ENCODE data around the gene IGFL1. TPM values are rescaled to one million over a fixed set of nuclear protein-coding genes. Genes with fewer than 3 reads are reported as not detected.
"Not testable (repeated sequence)": the region's sequence is repeated elsewhere in the genome, so short reads cannot be mapped to it uniquely, and the experiment has no call there.

IGFL1 gene
- not detected in 2 replicates for total RNA-seq (2014; rRNA removed; shearing (Covaris generic); ENCODE audit: low replicate concordance)

DNA sequence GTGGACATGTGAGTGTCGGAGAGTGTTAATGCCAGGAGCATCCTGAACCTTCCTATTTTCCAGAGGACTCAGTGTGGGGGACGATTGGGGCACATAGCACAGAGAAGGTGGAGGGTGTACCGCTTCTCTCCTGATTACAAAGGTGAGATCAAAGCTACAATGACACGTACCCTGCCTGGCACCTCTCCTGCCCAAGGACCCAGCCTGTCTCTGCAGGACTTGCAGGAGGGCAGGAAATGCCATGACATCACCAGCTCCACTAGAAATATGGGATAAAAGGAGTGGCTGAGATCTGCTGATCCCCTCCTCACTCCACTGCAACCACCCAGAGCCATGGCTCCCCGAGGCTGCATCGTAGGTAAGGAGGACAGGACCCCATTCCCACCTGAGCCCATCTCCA is at the start of gene IGFL1:
IGFL1 (plus strand) TSS at position 301 of the 400 bp plus-strand sequence; CDS start at position 334, 33 bp downstream.
- in situ Hi-C loops (cut with HindIII; ENCODE audit: low pct_unique_long_range_greater_than_20kb, low sequenced_read_pairs): no loop called here
- DNase-seq (ENCODE audit: low read depth): no peak

DNA sequence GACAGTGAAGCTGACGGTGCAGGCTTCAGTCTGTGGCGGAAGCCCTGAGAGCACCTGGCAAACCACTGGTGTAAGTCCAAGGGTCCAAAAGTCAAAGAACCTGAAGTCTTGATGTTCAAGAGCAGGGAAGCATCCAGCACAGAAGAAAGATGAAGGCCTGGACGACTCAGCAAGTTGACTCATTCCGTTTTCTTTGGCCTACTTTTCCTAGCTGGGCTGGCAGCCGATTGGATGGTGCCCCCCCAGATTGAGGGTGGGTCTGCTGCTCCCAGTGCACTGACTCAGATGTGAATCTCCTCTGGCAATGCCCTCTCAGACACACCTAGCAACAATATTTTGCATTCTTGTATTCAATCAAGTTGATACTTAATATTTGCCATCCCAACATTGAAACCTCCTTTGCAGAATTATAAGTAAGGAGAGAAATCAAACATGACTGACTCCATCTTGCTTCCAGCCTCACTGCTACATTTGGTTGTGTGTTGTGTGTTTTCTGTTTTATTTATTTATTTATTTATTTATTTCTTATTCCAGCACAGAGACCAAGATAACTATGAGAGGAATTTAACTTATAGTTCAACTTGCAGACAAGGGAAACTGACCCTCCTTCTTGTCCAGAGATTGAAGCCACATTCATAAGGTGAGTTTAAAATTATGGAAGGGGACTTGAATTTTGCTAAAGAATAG is 48.7 kb upstream of the IGFL1 start:
- peak; percentile 95 for DNase-seq (ENCODE audit: low read depth)

DNA sequence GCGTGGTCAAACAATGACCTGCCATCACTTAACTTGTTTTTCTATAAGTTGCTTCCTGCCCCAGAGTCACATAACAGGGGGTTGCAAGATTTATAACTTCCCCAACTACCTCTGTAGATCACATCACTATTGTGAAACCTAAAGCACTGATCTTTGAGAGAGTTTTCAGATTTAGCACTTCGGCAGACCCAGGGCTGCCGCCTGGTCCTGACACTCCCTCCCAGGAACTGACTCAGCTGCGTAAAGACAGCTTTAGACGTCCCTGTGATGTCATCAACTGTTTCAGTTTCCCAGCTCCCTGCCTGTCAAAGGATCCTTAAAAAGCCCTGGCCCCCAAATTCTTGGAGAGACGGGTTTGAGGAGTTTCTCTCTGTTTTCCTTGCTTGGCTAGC is 48.2 kb upstream of the IGFL1 start:
- DNase-seq (ENCODE audit: low read depth): peak; percentile 68
- in situ Hi-C loops (cut with HindIII; ENCODE audit: low pct_unique_long_range_greater_than_20kb, low sequenced_read_pairs): no loop called here

More for the DNA sequence above, 48.7 kb upstream of the IGFL1 start:
- in situ Hi-C loops (cut with HindIII; ENCODE audit: low pct_unique_long_range_greater_than_20kb, low sequenced_read_pairs): no loop called here

DNA sequence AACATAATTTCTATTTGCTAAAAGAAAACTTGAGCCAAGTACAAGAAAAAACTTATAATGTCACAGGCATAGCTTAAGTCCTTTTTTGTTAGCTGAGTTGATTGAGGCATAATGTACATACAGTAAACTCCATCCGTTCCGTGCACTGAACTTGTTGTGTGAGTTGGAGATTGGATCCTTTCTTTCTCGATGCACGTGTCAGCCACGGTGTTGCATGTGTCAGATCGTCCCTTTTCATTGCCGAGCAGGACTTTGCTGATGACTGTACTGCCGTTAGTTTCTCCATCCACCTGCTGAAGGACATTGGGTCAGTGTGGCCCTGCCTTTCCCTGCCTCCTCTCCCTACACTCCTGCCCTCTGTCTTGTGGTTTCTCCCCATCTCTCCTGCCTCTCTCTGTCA is 47.1 kb upstream of the IGFL1 start:
- in situ Hi-C loops (cut with HindIII; ENCODE audit: low pct_unique_long_range_greater_than_20kb, low sequenced_read_pairs): no loop called here
- no peak for DNase-seq (ENCODE audit: low read depth)

GRCh38 chr19:46184775-46185710 is 44.5 kb upstream of the IGFL1 start:
- in situ Hi-C loops (cut with HindIII; ENCODE audit: low pct_unique_long_range_greater_than_20kb, low sequenced_read_pairs): not testable (repeated sequence)

GRCh38 chr19:46186101-46186716 is 43.3 kb upstream of the IGFL1 start:
- no peak for DNase-seq (ENCODE audit: low read depth)
- in situ Hi-C loops (cut with HindIII; ENCODE audit: low pct_unique_long_range_greater_than_20kb, low sequenced_read_pairs): no loop called here

More at GRCh38 chr19:46184775-46185710, 44.5 kb upstream of the IGFL1 start:
- DNase-seq (ENCODE audit: low read depth): peak; percentile 78

- DNase-seq (ENCODE audit: low read depth): no peak
- in situ Hi-C loops (cut with HindIII; ENCODE audit: low pct_unique_long_range_greater_than_20kb, low sequenced_read_pairs): no loop called here
Observed at GRCh38 chr19:46186717-46187101, 42.8 kb upstream of the IGFL1 start.

DNA sequence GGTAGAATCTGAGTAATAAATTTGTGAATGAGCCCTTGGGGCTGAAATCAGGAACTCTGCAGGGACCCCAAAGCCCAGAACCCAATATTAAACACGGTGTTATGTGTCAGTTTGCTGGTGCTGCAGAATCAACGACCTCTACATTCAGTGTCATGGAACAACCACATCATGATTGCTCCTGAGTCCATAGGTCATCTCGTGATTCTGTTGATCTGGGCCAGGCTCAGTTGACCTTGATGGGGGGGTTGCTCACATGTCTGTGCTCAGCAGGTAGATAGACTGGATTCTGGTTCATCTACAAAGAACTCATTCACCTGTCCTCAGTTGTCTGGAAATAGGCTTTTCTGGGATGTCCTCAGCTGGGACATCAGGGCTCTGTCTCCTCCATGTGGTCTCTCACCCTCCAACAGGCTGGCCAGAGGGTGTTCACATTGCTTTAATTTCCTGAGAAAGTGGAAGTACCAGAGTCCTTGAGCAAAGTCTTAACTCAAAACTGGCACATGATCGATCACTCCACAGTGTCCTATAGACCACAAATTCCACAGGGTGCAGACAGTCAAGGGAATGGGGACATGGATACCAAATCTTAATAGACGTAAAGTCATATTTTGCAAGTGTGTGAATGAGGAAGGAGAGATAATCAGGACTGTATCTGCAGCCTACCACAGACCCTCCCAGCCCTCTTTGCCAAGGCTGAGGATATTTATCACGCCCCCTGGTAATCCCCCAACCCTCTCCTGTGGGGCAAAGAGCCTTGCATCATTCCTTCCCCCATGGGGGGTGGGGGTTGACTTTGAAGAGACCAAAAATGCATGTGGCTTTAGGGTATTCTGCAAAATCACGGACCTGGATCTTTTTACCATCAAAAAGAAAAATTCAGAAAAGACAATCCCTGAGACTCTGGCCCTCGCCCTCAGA is 39.3 kb upstream of the IGFL1 start:
- peak; percentile 33 for DNase-seq (ENCODE audit: low read depth)

DNA sequence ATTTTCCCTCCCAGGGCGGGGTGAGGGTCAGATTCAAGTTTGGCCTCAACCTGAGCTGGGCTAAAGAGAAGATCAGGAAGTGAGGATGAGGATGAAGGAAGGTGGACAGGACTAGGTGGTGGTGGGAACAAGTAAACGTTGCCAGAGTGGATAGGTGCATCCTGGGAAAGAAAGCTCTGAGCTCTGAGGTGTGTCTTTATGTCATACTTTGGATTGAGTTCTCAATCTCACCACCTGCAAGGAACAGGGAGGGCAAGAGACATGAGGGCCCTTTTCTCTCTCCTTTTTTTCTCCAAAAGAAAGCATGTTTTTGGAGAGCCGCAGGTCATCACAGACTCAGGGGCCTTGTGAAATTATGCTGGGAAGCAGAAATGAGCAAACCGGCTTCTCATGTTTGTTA is 38.2 kb upstream of the IGFL1 start:
- in situ Hi-C loops (cut with HindIII; ENCODE audit: low pct_unique_long_range_greater_than_20kb, low sequenced_read_pairs): no loop called here

More for the DNA sequence above, 39.3 kb upstream of the IGFL1 start:
- in situ Hi-C loops (cut with HindIII; ENCODE audit: low pct_unique_long_range_greater_than_20kb, low sequenced_read_pairs): no loop called here

DNA sequence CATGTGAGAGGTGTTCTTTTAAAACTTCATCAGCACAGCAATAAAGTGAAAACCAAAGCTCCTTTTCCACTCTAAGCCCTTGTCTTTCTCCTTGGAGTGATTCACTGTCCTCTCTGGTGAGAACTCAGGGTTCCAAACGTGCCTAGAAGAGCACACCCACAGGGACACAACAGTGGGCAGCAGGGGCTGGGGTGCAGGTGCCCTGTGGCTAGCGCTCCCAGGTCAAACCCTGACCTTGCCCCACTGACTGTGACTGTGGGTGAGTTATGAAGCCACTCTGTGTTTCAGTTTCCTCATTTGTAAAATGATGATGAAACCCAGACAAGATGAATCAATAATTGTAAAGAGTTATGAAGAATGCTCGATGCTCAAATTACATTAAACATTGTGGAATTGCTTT is 37.6 kb upstream of the IGFL1 start:
- no peak for DNase-seq (ENCODE audit: low read depth)
- in situ Hi-C loops (cut with HindIII; ENCODE audit: low pct_unique_long_range_greater_than_20kb, low sequenced_read_pairs): no loop called here

More for the DNA sequence above, 38.2 kb upstream of the IGFL1 start:
- DNase-seq (ENCODE audit: low read depth): peak; percentile 28

DNA sequence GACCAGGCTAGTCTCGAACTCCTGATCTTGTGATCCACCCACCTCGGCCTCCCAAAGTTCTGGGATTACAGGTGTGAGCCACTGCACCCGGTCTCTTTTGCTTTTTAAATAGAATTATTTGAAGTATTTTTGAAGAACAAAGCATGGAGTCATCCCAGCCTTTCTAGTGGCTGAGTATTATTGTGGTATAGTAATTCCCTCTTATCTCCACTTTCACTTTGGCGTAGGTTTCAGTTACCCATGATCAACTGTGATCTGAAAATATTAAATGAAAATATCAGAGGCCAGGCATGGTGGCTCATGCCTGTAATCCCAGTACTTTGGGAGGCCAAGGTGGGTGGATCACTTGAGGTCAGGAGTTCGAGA is 36.9 kb upstream of the IGFL1 start:
- in situ Hi-C loops (cut with HindIII; ENCODE audit: low pct_unique_long_range_greater_than_20kb, low sequenced_read_pairs); DNase-seq (ENCODE audit: low read depth): not testable (repeated sequence)

DNA sequence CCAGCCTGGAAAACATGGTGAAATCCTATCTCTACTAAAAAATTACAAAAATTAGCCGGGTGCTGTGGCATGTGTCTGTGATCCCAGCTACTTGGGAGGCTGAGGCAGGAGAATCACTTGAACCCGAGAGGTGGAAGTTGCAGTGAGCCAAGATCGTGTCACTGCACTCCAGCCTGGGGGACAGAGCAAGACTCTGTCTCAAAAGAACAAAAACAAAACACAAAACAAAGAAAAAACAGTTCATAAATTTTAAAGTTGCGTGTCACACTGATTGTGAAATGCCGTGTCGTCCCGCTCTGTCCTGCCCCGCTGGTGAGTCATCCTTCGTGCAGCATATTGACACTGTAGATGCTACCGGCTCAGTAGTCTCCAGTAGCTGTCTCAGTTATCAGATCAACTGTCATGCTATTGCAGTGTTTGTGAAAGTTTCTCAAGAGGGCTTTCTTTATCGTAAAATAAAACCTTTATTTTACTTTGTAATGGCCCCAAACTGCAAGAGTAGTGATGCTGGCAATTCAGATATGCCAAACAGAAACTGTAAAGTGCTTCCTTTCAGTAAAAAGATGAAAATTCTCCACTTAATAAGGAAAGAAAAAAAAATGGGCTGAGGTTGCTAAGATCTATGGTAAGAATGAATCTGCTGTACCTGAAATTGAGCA is 36.4 kb upstream of the IGFL1 start:
- peak; percentile 82 for DNase-seq (ENCODE audit: low read depth)
- in situ Hi-C loops (cut with HindIII; ENCODE audit: low pct_unique_long_range_greater_than_20kb, low sequenced_read_pairs): no loop called here

DNA sequence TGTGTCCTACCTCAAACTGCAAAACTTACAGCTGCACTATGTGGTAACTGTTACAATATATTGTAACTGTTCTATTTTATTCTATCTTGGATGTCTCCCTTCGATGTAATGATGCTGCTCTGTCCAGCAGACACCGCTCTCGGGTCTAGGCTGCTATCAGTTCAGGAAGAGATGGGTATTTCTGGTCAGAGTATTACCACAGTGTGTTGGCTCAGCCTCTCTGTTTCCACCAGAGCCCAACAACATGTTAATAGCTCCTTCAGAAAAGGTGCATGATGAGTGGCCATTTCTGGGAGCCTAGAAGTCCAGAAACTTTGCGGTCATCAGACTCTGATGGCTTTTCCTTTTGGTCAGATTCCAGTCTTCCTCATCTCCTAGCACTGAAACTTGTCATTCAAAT is 35.9 kb upstream of the IGFL1 start:
- no peak for DNase-seq (ENCODE audit: low read depth)
- in situ Hi-C loops (cut with HindIII; ENCODE audit: low pct_unique_long_range_greater_than_20kb, low sequenced_read_pairs): no loop called here

GRCh38 chr19:46195104-46195503 is 34.4 kb upstream of the IGFL1 start:
- in situ Hi-C loops (cut with HindIII; ENCODE audit: low pct_unique_long_range_greater_than_20kb, low sequenced_read_pairs): no loop called here

DNA sequence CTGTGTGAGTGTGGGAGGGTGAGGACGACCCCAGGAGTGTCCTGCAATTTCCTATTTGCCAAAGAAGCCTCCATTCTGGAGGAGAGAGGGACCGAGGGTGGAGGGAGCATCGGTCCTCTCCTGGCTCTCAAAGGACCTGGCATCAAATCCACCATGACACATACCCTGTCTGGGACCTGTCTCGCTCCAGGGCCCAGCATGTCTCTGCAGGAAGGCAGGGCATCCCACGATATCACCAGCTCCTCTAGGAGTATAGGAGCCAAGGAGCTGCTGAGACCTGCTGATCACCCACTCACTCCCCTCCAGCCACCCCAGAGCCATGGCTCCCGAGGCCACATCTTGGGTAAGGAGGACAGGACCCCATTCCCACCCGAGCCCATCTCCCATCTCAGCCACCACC is 33.6 kb upstream of the IGFL1 start:
- DNase-seq (ENCODE audit: low read depth): peak; percentile 31
- in situ Hi-C loops (cut with HindIII; ENCODE audit: low pct_unique_long_range_greater_than_20kb, low sequenced_read_pairs): not testable (repeated sequence)

More at GRCh38 chr19:46195104-46195503, 34.4 kb upstream of the IGFL1 start:
- peak; percentile 36 for DNase-seq (ENCODE audit: low read depth)

DNA sequence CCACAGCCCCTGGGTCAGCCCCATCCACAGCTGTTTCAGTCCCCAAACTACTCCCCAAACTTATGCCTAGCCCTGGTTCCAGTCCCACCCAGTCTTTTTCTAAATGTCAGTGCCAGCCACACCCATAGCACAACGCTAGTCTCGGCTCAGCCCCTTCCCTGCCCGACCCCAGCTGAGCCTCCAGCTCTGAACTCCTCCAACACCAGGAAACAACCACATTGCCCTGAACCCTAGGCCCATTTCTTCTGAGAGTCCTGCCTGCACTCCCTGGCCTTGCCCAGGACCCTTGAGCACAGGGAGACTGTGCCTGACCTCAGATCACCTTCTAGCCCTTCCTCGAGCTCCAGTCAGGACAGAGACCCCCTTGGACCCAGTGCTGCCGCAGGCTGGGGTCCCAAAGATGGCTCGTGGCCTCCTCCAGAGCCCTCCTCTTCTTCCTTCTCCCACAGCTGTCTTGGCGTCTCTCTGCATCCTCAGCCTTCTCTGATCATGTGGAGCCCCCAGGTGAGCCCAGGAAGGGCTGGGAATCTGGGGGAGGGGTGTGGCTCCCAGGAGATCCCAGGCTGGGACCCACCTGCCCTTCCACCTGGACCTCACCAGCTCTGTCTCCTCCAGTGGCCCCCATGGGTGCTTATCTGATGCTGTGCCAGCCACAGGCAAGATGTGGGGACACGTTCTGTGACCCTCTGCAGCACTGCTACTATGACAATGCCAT is 33.0 kb upstream of the IGFL1 start:
- in situ Hi-C loops (cut with HindIII; ENCODE audit: low pct_unique_long_range_greater_than_20kb, low sequenced_read_pairs): no loop called here
- no peak for DNase-seq (ENCODE audit: low read depth)
